Subcutaneous abdominal adipose tissue (tissue), 5 donors: ENCODE results near the gene OXTR.

Experiments used
- H3K27ac ChIP-seq: one replicate; pipeline ENCODE4 v1.7.0; 2013; ENCODE audit warnings: low read depth, mild to moderate bottlenecking, inconsistent platforms, low read length, moderate library complexity
- H3K27me3 ChIP-seq, 5 donors: one replicate each; pipeline ENCODE4 v1.7.0; 2013; ENCODE audit warnings: low read length in 5 of 5, inconsistent platforms in 1 of 5; ENCODE audit not compliant: control insufficient read depth in 5 of 5, insufficient read depth in 4 of 5
- H3K36me3 ChIP-seq, 5 donors: one replicate each; pipeline ENCODE4 v1.7.0; 2013; ENCODE audit warnings: low read length in 5 of 5; ENCODE audit not compliant: control insufficient read depth in 5 of 5, insufficient read depth in 5 of 5
- H3K4me1 ChIP-seq, 5 donors: one replicate each; pipeline ENCODE4 v1.7.0; 2013; ENCODE audit warnings: low read length in 5 of 5, mild to moderate bottlenecking in 3 of 5, moderate library complexity in 1 of 5; ENCODE audit not compliant: control insufficient read depth in 5 of 5, insufficient read depth in 5 of 5
- H3K4me3 ChIP-seq, 5 donors: one replicate each; pipeline ENCODE4 v1.7.0; 2013; ENCODE audit warnings: low read length in 5 of 5, low read depth in 1 of 5
- H3K9ac ChIP-seq, 5 donors: one replicate each; pipeline ENCODE4 v1.7.0; 2013; ENCODE audit warnings: low read length in 5 of 5, mild to moderate bottlenecking in 4 of 5, moderate library complexity in 3 of 5
- H3K9me3 ChIP-seq, 5 donors: one replicate each; pipeline ENCODE4 v1.7.0; 2013; ENCODE audit warnings: low read length in 5 of 5; ENCODE audit not compliant: control insufficient read depth in 5 of 5
- donor health status: healthy.
- donor health status: healthy.
- donor health status: healthy.
- donor health status: healthy.
- donor health status: healthy.

Gene OXTR

DNA sequence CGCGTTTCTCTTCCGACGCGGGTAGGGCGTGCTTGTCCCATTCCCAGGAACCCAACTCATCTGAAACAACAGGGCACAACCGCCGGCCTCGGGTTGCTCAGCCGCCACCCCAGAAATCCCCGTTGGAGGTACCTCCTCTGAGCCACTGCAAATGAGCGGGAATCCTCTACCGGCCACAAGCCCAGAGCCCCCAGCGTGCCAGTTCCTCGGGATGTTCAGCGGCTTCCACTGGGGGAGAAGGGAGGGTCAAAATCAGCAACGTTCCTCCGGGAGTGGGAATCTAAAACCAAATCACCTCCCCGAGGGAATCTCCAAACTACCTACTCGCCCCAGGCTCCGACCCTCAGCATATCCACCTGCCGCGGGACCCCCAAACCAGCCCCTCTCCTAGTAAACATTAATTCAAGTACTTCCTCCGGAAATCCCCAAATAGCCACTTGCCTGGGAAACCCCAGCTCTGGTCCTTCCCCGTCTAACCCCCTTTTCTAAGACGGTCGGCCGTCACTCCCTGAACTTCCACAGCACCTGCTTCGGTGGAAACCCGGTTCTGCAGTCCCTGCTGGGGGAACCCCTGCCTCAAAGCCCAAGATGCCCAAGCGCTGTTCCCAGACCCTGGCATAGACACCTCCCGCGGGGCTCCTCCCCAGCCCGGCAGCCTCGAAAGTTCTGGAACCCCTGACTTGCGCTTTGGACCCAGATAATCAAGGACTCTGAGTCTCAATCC, 887 bp downstream of the OXTR start:
- H3K4me1 ChIP-seq, result peaks cover 0 to 22% (median 16%) of the 10 kb centered on the region in 5 donors
- no peaks in the 10 kb centered on the region for H3K9me3 ChIP-seq
- peak overlapping the region in 3 of 5 donors; percentile 39 to 60 (median 47) for H3K4me3 ChIP-seq
- peaks cover 24 to 35% (median 25%) of the 10 kb centered on the region in 5 donors for H3K27me3 ChIP-seq
- H3K9ac ChIP-seq, result no peak overlapping the region
- H3K27ac ChIP-seq, result no peak overlapping the region
- H3K36me3 ChIP-seq, result no peaks in the 10 kb centered on the region

GRCh38 chr3:8767667-8768363, 1.6 kb downstream of the OXTR start:
- peaks cover 24 to 35% (median 25%) of the 10 kb centered on the region in 5 donors for H3K27me3 ChIP-seq
- no peak overlapping the region for H3K27ac ChIP-seq
- no peak overlapping the region for H3K4me3 ChIP-seq
- H3K36me3 ChIP-seq, result no peaks in the 10 kb centered on the region
- no peak overlapping the region for H3K9ac ChIP-seq
- H3K4me1 ChIP-seq, result peaks cover 0 to 22% (median 16%) of the 10 kb centered on the region in 5 donors
- no peaks in the 10 kb centered on the region for H3K9me3 ChIP-seq

GRCh38 chr3:8767256-8767666, 2.2 kb downstream of the OXTR start:
- Histone ChIP-seq H3K4me1 (peaks cover 0 to 22% (median 16%) of the 10 kb centered on the region in 5 donors), H3K9me3 (no peaks in the 10 kb centered on the region), H3K27me3 (peaks cover 24 to 35% (median 25%) of the 10 kb centered on the region in 5 donors), H3K4me3 (no peak overlapping the region), H3K27ac (no peak overlapping the region), H3K9ac (no peak overlapping the region), H3K36me3 (no peaks in the 10 kb centered on the region)

- Histone ChIP-seq H3K27me3 (peaks cover 24 to 35% (median 25%) of the 10 kb centered on the region in 5 donors), H3K4me1 (peaks cover 0 to 22% (median 16%) of the 10 kb centered on the region in 5 donors), H3K27ac (no peak overlapping the region), H3K36me3 (no peaks in the 10 kb centered on the region), H3K4me3 (no peak overlapping the region), H3K9me3 (no peaks in the 10 kb centered on the region), H3K9ac (no peak overlapping the region)
These were observed 3.3 kb downstream of the OXTR start for GRCh38 chr3:8766148-8766547.

DNA sequence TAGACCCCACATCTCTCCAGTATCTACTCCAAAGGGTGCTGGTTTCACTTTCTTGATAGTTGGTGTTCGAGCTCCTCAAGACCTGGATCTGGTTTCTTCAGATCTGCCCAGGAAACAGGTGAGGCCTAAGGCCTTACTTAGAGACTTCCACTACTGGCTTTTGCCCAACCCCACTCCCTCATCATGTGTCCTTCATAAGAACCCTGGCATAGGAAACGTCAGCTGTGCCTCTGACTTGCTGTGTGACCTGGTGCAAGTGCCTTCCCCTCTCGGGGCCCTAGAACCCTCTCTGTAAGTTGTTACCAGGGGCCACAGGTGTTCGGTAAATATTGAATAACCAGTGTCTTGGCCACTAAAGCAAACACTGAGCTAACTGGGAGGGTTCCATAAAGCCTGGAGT, 3.9 kb downstream of the OXTR start:
- H3K27me3 ChIP-seq, result peaks cover 24 to 33% (median 25%) of the 10 kb centered on the region in 5 donors
- H3K9ac ChIP-seq, result no peak overlapping the region
- no peaks in the 10 kb centered on the region for H3K36me3 ChIP-seq
- H3K4me3 ChIP-seq, result no peak overlapping the region
- H3K9me3 ChIP-seq, result no peaks in the 10 kb centered on the region
- peaks cover 0 to 22% (median 16%) of the 10 kb centered on the region in 5 donors for H3K4me1 ChIP-seq
- H3K27ac ChIP-seq, result no peak overlapping the region

DNA sequence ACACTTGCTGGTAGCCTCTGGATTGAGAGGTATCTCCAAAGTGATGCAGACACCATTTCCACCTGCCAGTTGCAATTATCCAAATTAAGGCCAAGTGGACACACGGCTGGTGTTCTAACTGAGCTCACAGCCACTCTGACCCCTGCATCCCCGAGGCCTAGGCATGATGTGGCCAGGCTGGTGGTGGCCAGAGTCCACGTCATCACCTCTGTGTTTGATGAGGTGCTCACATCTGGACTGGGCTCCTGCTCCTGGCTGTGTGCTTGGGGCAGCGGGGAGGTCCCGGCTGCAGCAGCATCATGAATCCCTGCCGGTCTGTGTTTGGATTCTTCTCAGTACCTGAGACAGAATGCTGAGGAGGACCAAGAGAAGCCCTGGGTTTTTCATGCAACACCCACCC, 4.9 kb downstream of the OXTR start:
- Histone ChIP-seq H3K4me3 (no peak overlapping the region), H3K9me3 (no peaks in the 10 kb centered on the region), H3K9ac (no peak overlapping the region), H3K27ac (no peak overlapping the region), H3K36me3 (no peaks in the 10 kb centered on the region), H3K27me3 (peaks cover 21 to 36% (median 25%) of the 10 kb centered on the region in 5 donors), H3K4me1 (peaks cover 0 to 22% (median 14%) of the 10 kb centered on the region in 5 donors)

GRCh38 chr3:8762607-8763377, 6.6 kb downstream of the OXTR start:
- H3K27ac ChIP-seq, result no peak overlapping the region
- H3K4me1 ChIP-seq, result peaks cover 0 to 5% (median 4%) of the 10 kb centered on the region in 5 donors
- no peaks in the 10 kb centered on the region for H3K36me3 ChIP-seq
- no peak overlapping the region for H3K9ac ChIP-seq
- H3K4me3 ChIP-seq, result no peak overlapping the region
- no peaks in the 10 kb centered on the region for H3K9me3 ChIP-seq
- H3K27me3 ChIP-seq, result peaks cover 11 to 19% (median 12%) of the 10 kb centered on the region in 5 donors

DNA sequence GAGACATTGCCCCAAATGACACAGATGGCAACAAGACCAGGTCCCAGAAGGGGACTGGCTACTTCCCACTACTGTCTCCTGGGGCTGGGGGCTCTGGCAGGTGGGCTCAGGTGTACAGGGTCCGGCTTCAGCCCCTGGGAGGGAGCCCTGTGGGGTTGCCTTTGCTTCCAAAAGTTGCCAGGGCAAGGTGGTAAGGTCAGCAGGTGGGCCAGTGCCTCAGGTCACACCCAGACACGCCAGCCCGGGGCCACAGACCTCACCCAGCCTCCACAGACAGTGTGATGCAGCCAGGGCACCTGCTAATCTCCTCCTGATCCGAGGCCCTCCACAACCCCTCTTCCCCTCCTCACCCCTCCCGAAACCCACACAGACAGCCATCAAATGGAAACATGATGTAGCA, 7.5 kb downstream of the OXTR start:
- Histone ChIP-seq H3K4me1 (no peaks in the 10 kb centered on the region), H3K9ac (no peak overlapping the region), H3K27ac (no peak overlapping the region), H3K4me3 (no peak overlapping the region), H3K9me3 (no peaks in the 10 kb centered on the region), H3K27me3 (peaks cover 1 to 10% (median 5%) of the 10 kb centered on the region in 5 donors), H3K36me3 (no peaks in the 10 kb centered on the region)

DNA sequence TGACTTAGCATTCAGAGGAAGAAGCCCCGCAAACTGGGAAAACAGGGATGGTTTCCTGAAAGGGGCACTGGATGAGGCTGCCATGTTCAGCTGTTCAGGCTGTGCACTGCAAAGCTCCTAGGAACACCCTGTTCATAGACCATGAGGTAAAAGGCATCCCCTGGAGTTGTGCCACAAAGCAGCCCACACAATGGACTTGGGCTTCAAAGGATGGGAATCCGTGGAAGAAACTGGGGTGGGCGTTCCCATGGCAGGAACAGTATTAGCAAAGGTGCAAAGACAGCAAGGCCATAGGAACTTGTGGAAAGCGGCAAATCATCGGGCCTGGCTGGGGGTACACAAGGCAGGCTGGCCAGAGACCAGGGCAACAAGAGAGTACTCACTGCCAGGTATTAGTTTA, 8.9 kb downstream of the OXTR start:
- Histone ChIP-seq H3K4me1 (no peaks in the 10 kb centered on the region), H3K9ac (no peak overlapping the region), H3K27me3 (peaks cover 0 to 5% (median 0%) of the 10 kb centered on the region in 5 donors), H3K9me3 (no peaks in the 10 kb centered on the region), H3K36me3 (no peaks in the 10 kb centered on the region), H3K4me3 (no peak overlapping the region), H3K27ac (no peak overlapping the region)
